Suprapubic skin (tissue), 3 donors: ENCODE measurements around the gene LAMC3.

ENCODE experiments used
- CTCF ChIP-seq, 2 donors: fragments of 200-600 bp in 1 of 2; fragments of 450-650 bp in 1 of 2; sonication (generic) in 1 of 2; IDR thresholded peaks; one replicate each; pipeline ENCODE4 v1.5.1; 2016 to 2019; ENCODE audit warnings: antibody characterized with exemption in 2 of 2, mild to moderate bottlenecking in 1 of 2, moderate library complexity in 1 of 2
- POLR2A ChIP-seq, 2 donors: fragments of 450-650 bp; IDR thresholded peaks; one replicate each; pipeline ENCODE4 v1.6.1; 2017; ENCODE audit warnings: antibody characterized with exemption in 2 of 2, mild to moderate bottlenecking in 2 of 2, moderate library complexity in 2 of 2

GRCh38 chr9:131090025-131090787 lies 81.2 kb downstream of the LAMC3 start:
- TF ChIP-seq CTCF (IDR thresholded peaks at IDR 0.05), result no peak
- no peak for TF ChIP-seq POLR2A (IDR thresholded peaks at IDR 0.05)
